Articular chondrocyte of knee joint (primary cell): Measurements from ENCODE around the gene AFG3L2. TPM values are rescaled to one million over a fixed set of nuclear protein-coding genes. Genes with fewer than 3 reads are reported as not detected.

Source experiments
- small RNA-seq: library from RNA; depleted of rRNA; stranded (forward); fragments of <200 nt; gene quantifications from one replicate; pipeline ENCODE3, GENCODE V24; 2012
- total RNA-seq: library from RNA; depleted of rRNA; stranded (reverse); fragments of >200 nt; gene quantifications from 2 replicates; pipeline ENCODE4 v1.2.3, GENCODE V29; 2012

The AFG3L2 gene
- 44.3 and 51.7 TPM in 2 replicates for total RNA-seq

DNA sequence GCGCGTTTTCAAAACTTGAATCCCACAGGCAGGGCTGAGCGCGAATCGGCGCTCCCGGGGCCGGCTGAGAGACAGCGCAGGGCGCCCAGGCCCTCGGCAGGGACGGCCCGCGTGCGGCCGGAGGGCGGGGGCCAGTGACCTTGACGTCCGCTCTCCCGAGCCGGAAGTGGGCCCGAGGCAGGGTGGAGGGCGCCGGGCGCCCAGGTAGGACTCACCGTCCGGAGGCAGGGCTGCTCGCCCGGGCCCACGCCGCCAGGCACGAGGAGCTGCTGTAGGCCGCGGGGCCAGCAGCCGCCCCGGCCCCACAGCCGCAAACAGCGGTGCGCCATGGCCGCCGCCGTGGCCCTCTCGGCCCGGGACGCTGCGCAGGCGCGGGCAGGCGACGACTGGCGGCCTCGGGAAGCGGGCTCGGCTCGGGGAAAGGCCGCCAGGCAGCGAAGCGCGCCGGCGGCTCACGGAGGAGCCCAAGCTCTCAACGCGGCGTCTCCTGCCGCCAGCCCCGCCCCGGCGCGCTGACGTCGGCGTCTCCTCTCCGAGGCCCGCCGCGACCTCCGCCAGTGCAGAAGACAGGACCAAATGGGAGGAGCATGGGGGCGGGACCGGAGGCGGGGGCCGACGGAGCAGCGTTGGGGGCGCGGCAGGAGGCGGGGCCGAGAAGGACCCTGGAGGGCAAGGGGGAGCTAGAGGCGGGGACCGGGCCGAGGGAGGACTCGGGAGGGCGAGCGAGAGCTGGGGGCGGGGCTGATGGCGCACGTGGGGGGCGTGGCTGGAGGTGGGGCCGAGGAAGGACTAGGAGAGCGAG is at the start of gene AFG3L2:
Gene AFG3L2 (minus strand): TSS at position 474 of the 802 bp plus-strand sequence. CDS start 145 bp downstream, at position 329.

DNA sequence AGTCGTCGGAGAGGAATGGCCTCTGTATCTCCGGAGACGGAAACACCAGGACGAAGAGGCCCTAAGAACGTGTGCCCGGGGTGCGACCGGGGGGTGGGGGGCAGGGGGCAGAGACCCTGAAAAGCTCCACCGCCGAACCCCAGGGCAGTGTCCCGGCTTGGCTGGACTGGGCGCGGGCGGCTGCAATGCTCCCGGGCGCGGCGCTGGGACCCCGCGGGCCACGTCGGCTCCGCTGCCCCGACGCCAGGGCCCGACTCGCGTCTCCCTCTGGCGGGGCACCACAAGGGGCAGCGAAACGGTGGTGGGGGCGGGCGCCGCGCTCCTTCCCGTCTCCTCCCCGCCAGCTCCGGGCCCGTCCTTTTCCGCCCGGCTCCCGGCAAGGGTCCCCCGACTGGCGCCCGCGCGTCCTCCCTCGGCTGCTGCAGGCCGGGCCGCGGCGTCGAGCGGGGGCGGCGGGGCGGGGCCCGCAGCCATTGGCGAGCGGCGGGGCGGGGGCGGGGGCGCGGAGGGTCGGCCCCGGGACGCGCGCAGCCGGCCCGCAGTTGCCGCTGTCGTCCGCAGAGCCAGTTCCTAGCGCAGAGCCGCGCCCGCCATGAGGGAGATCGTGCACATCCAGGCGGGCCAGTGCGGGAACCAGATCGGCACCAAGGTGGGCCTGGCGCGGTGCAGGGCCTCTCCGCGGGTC is 69.2 kb downstream of the AFG3L2 start, which contains the start of gene TUBB6:
Gene TUBB6 (plus strand): TSS at position 541 of the 685 bp plus-strand sequence. CDS start 52 bp downstream, at position 593.

Small RNA genes within 50 kb of the gene (small RNA-seq; reads per million reads assigned to genes)
- gene RNU6-170P: not detected
- gene RNU7-129P: not detected

Other genes with a start within 250 kb of the AFG3L2 start
- gene CIDEA, start 122.9 kb downstream of the AFG3L2 start, total RNA-seq: 0.32 and 0.52 TPM in 2 replicates
- 254 and 363 TPM in 2 replicates for gene TUBB6, start 69.0 kb downstream of the AFG3L2 start, total RNA-seq
- 3.0 and 3.8 TPM in 2 replicates for gene PRELID3A, start 30.7 kb upstream of the AFG3L2 start, total RNA-seq